ENCODE measurements around the gene TBC1D17.
A peak's percentile ranks its signal among the peaks of the same experiment; 100 is the strongest.

DNA sequence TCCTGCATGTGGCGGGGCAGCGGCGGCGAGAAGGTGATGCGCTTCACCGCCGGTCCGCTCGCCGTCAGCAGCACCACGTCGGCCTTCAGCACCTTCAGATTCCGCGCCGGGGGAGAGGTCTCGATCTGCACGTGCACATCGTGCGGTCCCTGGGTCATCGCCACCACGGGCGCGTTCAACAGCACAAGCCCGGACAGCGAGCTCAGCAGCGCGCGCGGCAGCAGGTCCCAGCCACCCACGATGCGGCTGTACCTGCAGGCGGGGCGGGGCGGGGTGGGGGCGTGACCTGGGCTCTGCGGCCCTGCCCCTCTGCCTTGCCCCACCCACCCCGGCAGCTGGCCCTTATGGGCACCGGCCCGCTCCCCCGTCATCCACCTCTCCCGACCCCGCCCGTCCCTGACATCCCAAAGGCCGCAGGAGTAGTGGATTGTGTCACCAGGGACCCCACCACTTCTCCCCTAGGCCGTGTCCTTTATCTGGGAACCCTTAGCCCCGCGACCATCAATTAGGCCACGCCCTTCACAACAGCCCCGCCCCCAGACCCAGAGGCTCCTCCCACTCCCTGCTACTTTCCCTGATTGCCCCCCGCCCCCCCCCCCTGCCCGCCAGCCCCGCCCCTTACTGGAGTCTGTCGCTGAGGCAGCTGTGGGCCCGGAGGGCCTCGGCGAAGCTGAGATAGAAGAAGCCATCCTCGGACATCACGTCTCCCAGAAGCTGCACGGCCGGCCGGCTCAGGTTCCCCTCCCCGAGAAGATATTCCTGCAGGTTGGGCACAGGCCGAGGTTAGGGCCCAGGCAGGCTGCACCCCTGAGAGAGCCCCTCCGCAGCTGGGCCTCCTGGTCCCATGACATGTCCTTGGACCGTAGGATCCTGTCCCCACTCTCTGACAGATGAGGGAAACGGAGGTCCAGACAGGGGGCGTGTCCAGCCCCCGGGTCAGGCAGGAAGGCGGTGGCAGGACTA lies 13.1 kb downstream of the TBC1D17 start:
- TF ChIP-seq, protein P1, sequence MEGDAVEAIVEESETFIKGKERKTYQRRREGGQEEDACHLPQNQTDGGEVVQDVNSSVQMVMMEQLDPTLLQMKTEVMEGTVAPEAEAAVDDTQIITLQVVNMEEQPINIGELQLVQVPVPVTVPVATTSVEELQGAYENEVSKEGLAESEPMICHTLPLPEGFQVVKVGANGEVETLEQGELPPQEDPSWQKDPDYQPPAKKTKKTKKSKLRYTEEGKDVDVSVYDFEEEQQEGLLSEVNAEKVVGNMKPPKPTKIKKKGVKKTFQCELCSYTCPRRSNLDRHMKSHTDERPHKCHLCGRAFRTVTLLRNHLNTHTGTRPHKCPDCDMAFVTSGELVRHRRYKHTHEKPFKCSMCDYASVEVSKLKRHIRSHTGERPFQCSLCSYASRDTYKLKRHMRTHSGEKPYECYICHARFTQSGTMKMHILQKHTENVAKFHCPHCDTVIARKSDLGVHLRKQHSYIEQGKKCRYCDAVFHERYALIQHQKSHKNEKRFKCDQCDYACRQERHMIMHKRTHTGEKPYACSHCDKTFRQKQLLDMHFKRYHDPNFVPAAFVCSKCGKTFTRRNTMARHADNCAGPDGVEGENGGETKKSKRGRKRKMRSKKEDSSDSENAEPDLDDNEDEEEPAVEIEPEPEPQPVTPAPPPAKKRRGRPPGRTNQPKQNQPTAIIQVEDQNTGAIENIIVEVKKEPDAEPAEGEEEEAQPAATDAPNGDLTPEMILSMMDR (IDR thresholded peaks at IDR 0.05 in 4 of 5, conservative IDR thresholded peaks at IDR 0.05 in 1 of 5), result peak in 3 of 5 experiments; percentile 5 to 24 (median 15)
- TF ChIP-seq POLR2A (IDR thresholded peaks at IDR 0.05), result no peak
